ENCODE results near the gene DVL1. TPM values are rescaled to one million over a fixed set of nuclear protein-coding genes. Genes with fewer than 3 reads are reported as not detected.
A peak's percentile ranks its signal among the peaks of the same experiment; 100 is the strongest.

DVL1 gene
- total and polyA plus RNA-seq, 2 of the 13 experiments (the other 11 are each of a cell fraction or from before 2014, with no cell fraction given), result 30.8 to 60.4 TPM

DNA sequence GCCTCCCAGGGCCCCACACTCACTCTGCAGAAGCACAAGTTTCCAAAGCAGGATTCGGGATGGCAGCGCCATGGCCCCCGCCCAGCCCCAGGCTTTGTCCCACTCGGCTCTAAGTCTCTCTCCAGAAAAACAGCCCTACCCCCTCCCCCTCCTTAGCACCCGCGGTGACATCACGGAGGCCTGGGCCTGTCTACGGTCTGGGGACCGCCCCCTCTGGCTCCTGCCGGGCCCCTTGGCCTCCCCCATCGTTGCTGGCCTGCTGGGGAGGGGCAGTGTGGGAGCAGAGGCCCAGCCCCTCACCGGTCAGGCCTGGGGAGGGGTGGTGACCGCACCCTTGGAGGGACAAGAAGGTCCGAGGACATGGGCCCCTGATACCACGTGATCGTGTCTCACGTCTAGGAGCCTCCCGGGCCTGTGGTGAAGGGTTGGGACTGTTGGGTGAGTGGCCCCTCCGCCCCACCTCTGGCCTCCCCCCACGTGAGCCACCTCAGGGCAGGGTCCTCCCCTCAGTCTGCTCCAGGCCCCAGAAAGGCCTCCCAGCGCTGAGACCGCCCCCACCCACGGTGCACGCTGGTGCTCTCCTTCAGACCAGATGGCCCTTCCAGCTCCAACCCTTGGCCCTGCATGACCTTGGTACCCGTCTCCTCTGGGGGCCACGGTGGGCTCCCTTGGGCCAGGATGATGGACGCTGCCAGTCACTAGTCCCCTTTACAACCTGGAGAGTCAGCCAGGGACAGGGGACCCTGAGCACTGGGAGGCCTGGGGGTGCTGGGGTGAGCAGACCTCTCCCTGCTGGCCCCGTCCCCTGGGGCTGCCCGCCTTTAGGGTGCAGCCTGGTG, 9.4 kb upstream of the DVL1 start, which contains the start of gene MXRA8 (continued):
- TF ChIP-seq, protein P1, sequence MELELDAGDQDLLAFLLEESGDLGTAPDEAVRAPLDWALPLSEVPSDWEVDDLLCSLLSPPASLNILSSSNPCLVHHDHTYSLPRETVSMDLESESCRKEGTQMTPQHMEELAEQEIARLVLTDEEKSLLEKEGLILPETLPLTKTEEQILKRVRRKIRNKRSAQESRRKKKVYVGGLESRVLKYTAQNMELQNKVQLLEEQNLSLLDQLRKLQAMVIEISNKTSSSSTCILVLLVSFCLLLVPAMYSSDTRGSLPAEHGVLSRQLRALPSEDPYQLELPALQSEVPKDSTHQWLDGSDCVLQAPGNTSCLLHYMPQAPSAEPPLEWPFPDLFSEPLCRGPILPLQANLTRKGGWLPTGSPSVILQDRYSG (CRISPR knock-in tag; IDR thresholded peaks at IDR 0.05), result no peak
- no peak for TF ChIP-seq RCOR2 (CRISPR knock-in tag; IDR thresholded peaks at IDR 0.05)
- 0 out of 2 replicates have a peak, but pooled peaks have one; percentile 53 for TF ChIP-seq ZBTB42 (CRISPR knock-in tag; IDR thresholded peaks at IDR 0.05)
- no peak for TF ChIP-seq ZNF530 (CRISPR knock-in tag; IDR thresholded peaks at IDR 0.05; ENCODE audit: low read depth)
- TF ChIP-seq ZBTB33 (CRISPR knock-in tag; IDR thresholded peaks at IDR 0.05), result no peak
- no peak for TF ChIP-seq ZNF224 (CRISPR knock-in tag; IDR thresholded peaks at IDR 0.05)
- peak; percentile 51; the same call in 1 of the 2 replicates for TF ChIP-seq NR2F6 (IDR thresholded peaks at IDR 0.05)
- no peak; the same call in 1 of the 2 replicates for TF ChIP-seq NR2F6 (CRISPR knock-in tag; IDR thresholded peaks at IDR 0.05)
- TF ChIP-seq, protein P2, sequence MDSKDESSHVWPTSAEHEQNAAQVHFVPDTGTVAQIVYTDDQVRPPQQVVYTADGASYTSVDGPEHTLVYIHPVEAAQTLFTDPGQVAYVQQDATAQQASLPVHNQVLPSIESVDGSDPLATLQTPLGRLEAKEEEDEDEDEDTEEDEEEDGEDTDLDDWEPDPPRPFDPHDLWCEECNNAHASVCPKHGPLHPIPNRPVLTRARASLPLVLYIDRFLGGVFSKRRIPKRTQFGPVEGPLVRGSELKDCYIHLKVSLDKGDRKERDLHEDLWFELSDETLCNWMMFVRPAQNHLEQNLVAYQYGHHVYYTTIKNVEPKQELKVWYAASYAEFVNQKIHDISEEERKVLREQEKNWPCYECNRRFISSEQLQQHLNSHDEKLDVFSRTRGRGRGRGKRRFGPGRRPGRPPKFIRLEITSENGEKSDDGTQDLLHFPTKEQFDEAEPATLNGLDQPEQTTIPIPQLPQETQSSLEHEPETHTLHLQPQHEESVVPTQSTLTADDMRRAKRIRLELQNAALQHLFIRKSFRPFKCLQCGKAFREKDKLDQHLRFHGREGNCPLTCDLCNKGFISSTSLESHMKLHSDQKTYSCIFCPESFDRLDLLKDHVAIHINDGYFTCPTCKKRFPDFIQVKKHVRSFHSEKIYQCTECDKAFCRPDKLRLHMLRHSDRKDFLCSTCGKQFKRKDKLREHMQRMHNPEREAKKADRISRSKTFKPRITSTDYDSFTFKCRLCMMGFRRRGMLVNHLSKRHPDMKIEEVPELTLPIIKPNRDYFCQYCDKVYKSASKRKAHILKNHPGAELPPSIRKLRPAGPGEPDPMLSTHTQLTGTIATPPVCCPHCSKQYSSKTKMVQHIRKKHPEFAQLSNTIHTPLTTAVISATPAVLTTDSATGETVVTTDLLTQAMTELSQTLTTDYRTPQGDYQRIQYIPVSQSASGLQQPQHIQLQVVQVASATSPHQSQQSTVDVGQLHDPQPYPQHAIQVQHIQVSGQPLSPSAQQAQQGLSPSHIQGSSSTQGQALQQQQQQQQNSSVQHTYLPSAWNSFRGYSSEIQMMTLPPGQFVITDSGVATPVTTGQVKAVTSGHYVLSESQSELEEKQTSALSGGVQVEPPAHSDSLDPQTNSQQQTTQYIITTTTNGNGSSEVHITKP (CRISPR knock-in tag; IDR thresholded peaks at IDR 0.05; ENCODE audit: low read depth), result peak; percentile 64; the same call in 1 of the 2 replicates
- TF ChIP-seq MYNN (CRISPR knock-in tag; IDR thresholded peaks at IDR 0.05; ENCODE audit: low read depth), result no peak

Measured in HepG2 (cell line).